HepG2 (cell line): ENCODE results near the gene HSPA1B. TPM values are rescaled to one million over a fixed set of nuclear protein-coding genes. Genes with fewer than 3 reads are reported as not detected.

Experiments
- CBFB ChIP-seq: sonication (generic); formaldehyde crosslinking; IDR thresholded peaks from 2 replicates; pipeline ENCODE4 v1.4.0; 2020; ENCODE audit warnings: missing genetic modification reagents
- TSC22D2 ChIP-seq: sonication (generic); formaldehyde crosslinking; IDR thresholded peaks from 2 replicates; pipeline ENCODE4 v1.5.1; 2020; ENCODE audit warnings: missing genetic modification reagents, mild to moderate bottlenecking, borderline replicate concordance
- ZBTB7B ChIP-seq: sonication (generic); formaldehyde crosslinking; IDR thresholded peaks from 2 replicates; pipeline ENCODE4 v1.4.0; 2020; ENCODE audit warnings: missing genetic modification reagents
- ZNF570 ChIP-seq: sonication (generic); formaldehyde crosslinking; IDR thresholded peaks from 2 replicates; pipeline ENCODE4 v1.4.0; 2020; ENCODE audit warnings: mild to moderate bottlenecking, missing genetic modification reagents, borderline replicate concordance
- ZNF777 ChIP-seq: sonication (generic); formaldehyde crosslinking; IDR thresholded peaks from 2 replicates; pipeline ENCODE4 v1.4.0; 2020; ENCODE audit warnings: missing genetic modification reagents
- polyA plus RNA-seq, 8 experiments: library from polyadenylated mRNA; depleted of rRNA in 3 of 8; stranded (reverse) in 7 of 8; unstranded in 1 of 8; fragments of >200 nt; fragmentation: Illumina TruSeq in 4 of 8; extraction: Trizol in 4 of 8; gene quantifications; 2 replicates each; pipeline versions ENCODE4 v1.2.1 to v1.2.3, GENCODE V29; 2011 to 2016; ENCODE audit warnings: low read depth in 4 of 8, missing spikeins in 1 of 8, mixed read lengths in 1 of 8; ENCODE audit not compliant: insufficient read depth in 1 of 8
- total RNA-seq, 5 experiments: library from RNA; depleted of rRNA; stranded (reverse); fragments of >200 nt; fragmentation: Illumina TruSeq; extraction: Trizol; gene quantifications; 2 replicates each; pipeline ENCODE4 v1.2.3, GENCODE V29; 2016; ENCODE audit warnings: low read depth in 1 of 5
- TF ChIP-seq, protein P1 (sequence below), 2 experiments: fragments of 450-650 bp in 1 of 2; sonication (generic) in 1 of 2; formaldehyde crosslinking; IDR thresholded peaks; 2 replicates each; pipeline versions ENCODE4 v1.5.0 to v1.8.0; 2020 to 2022; ENCODE audit warnings: mild to moderate bottlenecking in 1 of 2, missing genetic modification reagents in 1 of 2
- TF ChIP-seq, protein P2 (sequence below): sonication (generic); formaldehyde crosslinking; IDR thresholded peaks from 2 replicates; pipeline ENCODE4 v1.8.0; 2022; ENCODE audit warnings: missing genetic modification reagents, mild to moderate bottlenecking, moderate library complexity, borderline replicate concordance
- TF ChIP-seq, protein P3 (sequence below): sonication (generic); formaldehyde crosslinking; conservative IDR thresholded peaks from 2 replicates; pipeline ENCODE4 v1.4.0; 2020; ENCODE audit warnings: mild to moderate bottlenecking, missing genetic modification reagents, moderate library complexity

The HSPA1B gene
- total and polyA plus RNA-seq, 2 of the 13 experiments (the other 11 are each of a cell fraction or from before 2014, with no cell fraction given), result 26.0 to 186 TPM

DNA sequence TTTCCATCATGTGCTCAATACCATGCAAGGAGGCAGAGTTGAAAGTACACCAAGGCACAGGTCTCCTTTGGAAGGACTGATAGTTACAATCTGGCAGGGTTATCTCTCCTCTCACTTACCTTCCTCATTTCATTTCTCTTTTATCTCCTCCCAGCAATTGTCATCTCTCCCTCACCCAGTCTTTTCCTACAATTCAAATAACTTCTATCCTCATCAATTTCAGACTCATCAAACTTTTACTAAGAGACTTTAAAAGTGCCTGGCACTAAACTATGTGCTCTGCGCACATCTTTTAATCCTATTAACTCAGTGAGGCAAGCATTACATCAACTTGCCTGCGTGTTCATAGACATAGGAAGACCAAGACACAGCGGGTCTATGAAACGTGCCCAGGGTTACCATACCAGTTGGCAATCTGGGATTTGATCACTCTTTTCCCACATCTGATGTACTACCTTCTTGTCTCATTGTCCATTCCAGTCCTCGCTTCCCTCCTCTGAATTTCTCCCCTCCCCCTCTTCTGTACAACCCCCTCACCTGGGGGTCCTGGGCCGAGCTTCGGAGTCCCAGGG lies 33.2 kb upstream of the HSPA1B start (continued):
- TF ChIP-seq, protein P1, sequence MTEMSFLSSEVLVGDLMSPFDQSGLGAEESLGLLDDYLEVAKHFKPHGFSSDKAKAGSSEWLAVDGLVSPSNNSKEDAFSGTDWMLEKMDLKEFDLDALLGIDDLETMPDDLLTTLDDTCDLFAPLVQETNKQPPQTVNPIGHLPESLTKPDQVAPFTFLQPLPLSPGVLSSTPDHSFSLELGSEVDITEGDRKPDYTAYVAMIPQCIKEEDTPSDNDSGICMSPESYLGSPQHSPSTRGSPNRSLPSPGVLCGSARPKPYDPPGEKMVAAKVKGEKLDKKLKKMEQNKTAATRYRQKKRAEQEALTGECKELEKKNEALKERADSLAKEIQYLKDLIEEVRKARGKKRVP (CRISPR knock-in tag; IDR thresholded peaks at IDR 0.05), result peak in 1 of 2 experiments; percentile 40; a peak in 1 of 4 replicates
- TF ChIP-seq ZNF777 (CRISPR knock-in tag) (no peak), ZNF570 (CRISPR knock-in tag) (no peak), ZBTB7B (CRISPR knock-in tag) (no peak), CBFB (CRISPR knock-in tag) (no peak), TSC22D2 (CRISPR knock-in tag) (no peak)
- TF ChIP-seq, protein P2, sequence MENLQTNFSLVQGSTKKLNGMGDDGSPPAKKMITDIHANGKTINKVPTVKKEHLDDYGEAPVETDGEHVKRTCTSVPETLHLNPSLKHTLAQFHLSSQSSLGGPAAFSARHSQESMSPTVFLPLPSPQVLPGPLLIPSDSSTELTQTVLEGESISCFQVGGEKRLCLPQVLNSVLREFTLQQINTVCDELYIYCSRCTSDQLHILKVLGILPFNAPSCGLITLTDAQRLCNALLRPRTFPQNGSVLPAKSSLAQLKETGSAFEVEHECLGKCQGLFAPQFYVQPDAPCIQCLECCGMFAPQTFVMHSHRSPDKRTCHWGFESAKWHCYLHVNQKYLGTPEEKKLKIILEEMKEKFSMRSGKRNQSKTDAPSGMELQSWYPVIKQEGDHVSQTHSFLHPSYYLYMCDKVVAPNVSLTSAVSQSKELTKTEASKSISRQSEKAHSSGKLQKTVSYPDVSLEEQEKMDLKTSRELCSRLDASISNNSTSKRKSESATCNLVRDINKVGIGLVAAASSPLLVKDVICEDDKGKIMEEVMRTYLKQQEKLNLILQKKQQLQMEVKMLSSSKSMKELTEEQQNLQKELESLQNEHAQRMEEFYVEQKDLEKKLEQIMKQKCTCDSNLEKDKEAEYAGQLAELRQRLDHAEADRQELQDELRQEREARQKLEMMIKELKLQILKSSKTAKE, result 0 out of 2 replicates have a peak, but pooled peaks have one; percentile 23
- TF ChIP-seq, protein P3, sequence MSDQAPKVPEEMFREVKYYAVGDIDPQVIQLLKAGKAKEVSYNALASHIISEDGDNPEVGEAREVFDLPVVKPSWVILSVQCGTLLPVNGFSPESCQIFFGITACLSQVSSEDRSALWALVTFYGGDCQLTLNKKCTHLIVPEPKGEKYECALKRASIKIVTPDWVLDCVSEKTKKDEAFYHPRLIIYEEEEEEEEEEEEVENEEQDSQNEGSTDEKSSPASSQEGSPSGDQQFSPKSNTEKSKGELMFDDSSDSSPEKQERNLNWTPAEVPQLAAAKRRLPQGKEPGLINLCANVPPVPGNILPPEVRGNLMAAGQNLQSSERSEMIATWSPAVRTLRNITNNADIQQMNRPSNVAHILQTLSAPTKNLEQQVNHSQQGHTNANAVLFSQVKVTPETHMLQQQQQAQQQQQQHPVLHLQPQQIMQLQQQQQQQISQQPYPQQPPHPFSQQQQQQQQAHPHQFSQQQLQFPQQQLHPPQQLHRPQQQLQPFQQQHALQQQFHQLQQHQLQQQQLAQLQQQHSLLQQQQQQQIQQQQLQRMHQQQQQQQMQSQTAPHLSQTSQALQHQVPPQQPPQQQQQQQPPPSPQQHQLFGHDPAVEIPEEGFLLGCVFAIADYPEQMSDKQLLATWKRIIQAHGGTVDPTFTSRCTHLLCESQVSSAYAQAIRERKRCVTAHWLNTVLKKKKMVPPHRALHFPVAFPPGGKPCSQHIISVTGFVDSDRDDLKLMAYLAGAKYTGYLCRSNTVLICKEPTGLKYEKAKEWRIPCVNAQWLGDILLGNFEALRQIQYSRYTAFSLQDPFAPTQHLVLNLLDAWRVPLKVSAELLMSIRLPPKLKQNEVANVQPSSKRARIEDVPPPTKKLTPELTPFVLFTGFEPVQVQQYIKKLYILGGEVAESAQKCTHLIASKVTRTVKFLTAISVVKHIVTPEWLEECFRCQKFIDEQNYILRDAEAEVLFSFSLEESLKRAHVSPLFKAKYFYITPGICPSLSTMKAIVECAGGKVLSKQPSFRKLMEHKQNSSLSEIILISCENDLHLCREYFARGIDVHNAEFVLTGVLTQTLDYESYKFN (CRISPR knock-in tag), result no peak
